ENCODE results near the gene ZMYND19.
"Not testable (repeated sequence)": the region's sequence is repeated elsewhere in the genome, so short reads cannot be mapped to it uniquely, and the experiment has no call there.

ZMYND19 gene

GRCh38 chr9:137574192-137574591 lies 16.1 kb downstream of the ZMYND19 start:
- H3K27me3 ChIP-seq = no peaks in the 10 kb centered on the region
- H3K4me1 ChIP-seq = no peaks in the 10 kb centered on the region; the same call in 1 of the 2 replicates
- peaks cover 50% of the 10 kb centered on the region for H3K36me3 ChIP-seq
- H3K4me3 ChIP-seq (ENCODE audit: low read depth, low read length) = no peak overlapping the region
- no peak for TF ChIP-seq CTCF (IDR thresholded peaks at IDR 0.05; ENCODE audit: low read depth, low read length)
- DNase-seq = no peak
- no peaks in the 10 kb centered on the region for H3K9me3 ChIP-seq

- no peak for TF ChIP-seq CTCF (IDR thresholded peaks at IDR 0.05; ENCODE audit: low read depth, low read length)
- no peaks in the 10 kb centered on the region for H3K4me1 ChIP-seq
- no peak for DNase-seq
- peaks cover 40% of the 10 kb centered on the region for H3K36me3 ChIP-seq
- H3K27me3 ChIP-seq = no peaks in the 10 kb centered on the region
- H3K4me3 ChIP-seq (ENCODE audit: low read depth, low read length) = no peak overlapping the region
- H3K9me3 ChIP-seq = no peaks in the 10 kb centered on the region
Observed at GRCh38 chr9:137570566-137570965, 19.7 kb downstream of the ZMYND19 start.

- Histone ChIP-seq H3K9me3 (no peaks in the 10 kb centered on the region), H3K4me1 (no peaks in the 10 kb centered on the region), H3K36me3 (peaks cover 33% of the 10 kb centered on the region), H3K27me3 (no peaks in the 10 kb centered on the region), H3K4me3 (ENCODE audit: low read depth, low read length) (no peak overlapping the region)
- no peak for DNase-seq
- no peak for TF ChIP-seq CTCF (IDR thresholded peaks at IDR 0.05; ENCODE audit: low read depth, low read length)
Observed at GRCh38 chr9:137569609-137570203, 20.6 kb downstream of the ZMYND19 start.

DNA sequence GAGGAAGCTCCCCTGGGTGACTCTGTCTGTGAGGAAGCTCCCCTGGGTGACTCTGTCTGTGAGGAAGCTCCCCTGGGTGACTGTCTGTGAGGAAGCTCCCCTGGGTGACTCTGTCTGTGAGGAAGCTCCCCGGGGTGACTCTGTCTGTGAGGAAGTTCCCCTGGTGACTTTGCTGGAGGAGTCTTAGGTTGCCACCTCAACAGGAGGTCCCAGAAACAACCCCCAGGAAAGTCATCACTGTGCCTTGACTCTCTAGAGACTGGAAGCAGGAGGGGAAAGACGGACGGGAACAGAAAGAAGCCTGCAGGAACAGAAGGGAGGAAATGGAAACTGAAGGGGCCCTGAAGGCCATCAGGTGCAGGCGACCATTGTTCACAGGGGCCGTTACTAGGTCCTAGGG lies 21.9 kb downstream of the ZMYND19 start:
- DNase-seq; H3K4me1 ChIP-seq; H3K9me3 ChIP-seq; H3K4me3 ChIP-seq (ENCODE audit: low read depth, low read length); H3K27me3 ChIP-seq: not testable (repeated sequence)
- peaks cover 35% of the 10 kb centered on the region for H3K36me3 ChIP-seq

DNA sequence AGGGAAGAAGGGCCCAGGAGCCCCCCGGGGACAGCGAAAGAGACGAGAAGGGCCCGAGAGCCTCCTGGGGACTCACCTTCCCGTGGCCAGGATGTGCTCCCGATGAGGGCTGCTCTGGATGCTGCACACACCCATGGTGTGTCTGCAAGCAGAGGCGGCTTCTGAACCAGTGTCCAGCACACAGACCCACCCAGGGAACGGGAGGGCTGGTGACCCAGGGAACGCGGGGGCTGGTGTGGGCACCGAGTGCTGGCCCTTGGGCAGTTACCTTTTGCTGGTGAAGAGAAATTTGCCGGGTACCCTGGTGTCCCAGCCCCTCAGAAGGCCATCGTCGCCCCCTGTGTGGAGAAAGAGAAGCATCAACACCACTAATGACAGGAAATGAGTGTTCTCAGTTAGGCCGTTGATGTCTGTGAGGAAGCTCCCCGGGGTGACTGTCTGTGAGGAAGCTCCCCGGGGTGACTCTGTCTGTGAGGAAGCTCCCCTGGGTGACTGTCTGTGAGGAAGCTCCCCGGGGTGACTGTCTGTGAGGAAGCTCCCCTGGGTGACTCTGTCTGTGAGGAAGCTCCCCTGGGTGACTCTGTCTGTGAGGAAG lies 25.4 kb downstream of the ZMYND19 start:
- Histone ChIP-seq H3K4me1 (no peaks in the 10 kb centered on the region), H3K9me3 (no peaks in the 10 kb centered on the region), H3K36me3 (peaks cover 33% of the 10 kb centered on the region), H3K27me3 (no peaks in the 10 kb centered on the region), H3K4me3 (ENCODE audit: low read depth, low read length) (no peak overlapping the region)
- DNase-seq = no peak
- no peak for TF ChIP-seq CTCF (IDR thresholded peaks at IDR 0.05; ENCODE audit: low read depth, low read length)

- Histone ChIP-seq H3K27me3 (no peaks in the 10 kb centered on the region), H3K9me3 (no peaks in the 10 kb centered on the region), H3K36me3 (peaks cover 39% of the 10 kb centered on the region), H3K4me1 (no peaks in the 10 kb centered on the region), H3K4me3 (ENCODE audit: low read depth, low read length) (no peak overlapping the region)
- no peak for DNase-seq
- TF ChIP-seq CTCF (IDR thresholded peaks at IDR 0.05; ENCODE audit: low read depth, low read length) = no peak
Observed at GRCh38 chr9:137564134-137564533, 26.2 kb downstream of the ZMYND19 start.
